Measurements from ENCODE around the gene SLC25A21. TPM values are rescaled to one million over a fixed set of nuclear protein-coding genes. Genes with fewer than 3 reads are reported as not detected.
"Not testable (repeated sequence)": the region's sequence is repeated elsewhere in the genome, so short reads cannot be mapped to it uniquely, and the experiment has no call there.

The SLC25A21 gene
- polyA plus RNA-seq, 2 of the 4 experiments (the other 2 are of a cell fraction), result 0.68 to 1.4 TPM

- Histone ChIP-seq H3K4me2 (no peak overlapping the region), H3K4me1 (peaks cover 7% of the 10 kb centered on the region; the same call in 2 of the 3 replicates), H3K27ac (no peak overlapping the region), H3K4me3 (no peak overlapping the region), H3K9me3 (no peaks in the 10 kb centered on the region)
- ATAC-seq, result no peak
- POLR2A ChIA-PET, result no interaction called here
- CTCF ChIA-PET, result interaction anchor here (3.1 kb wide), 1 partner anchor 27 kb away, joined by 12 read pairs; the partner anchor contains the start of gene MIPOL1
- DNase-seq (ENCODE audit: low read depth in 1 of 2, low spot score in 1 of 2), result no peak
- TF ChIP-seq MAFK (IDR thresholded peaks at IDR 0.05; ENCODE audit: partially characterized antibody) (no peak), FOSL2 (IDR thresholded peaks at IDR 0.05) (no peak), FOSL2 (CRISPR knock-in tag; IDR thresholded peaks at IDR 0.05) (0 out of 2 replicates have a peak, but pooled peaks have one; percentile 18)
- no peak for FAIRE-seq
- WGBS (ENCODE audit: missing lambda C conversion rate), result 80% methylated on average over 8 of the region's 8 CpGs
Observed at GRCh38 chr14:37170237-37170636, 2.2 kb downstream of the SLC25A21 start.

GRCh38 chr14:37168721-37169120, 3.7 kb downstream of the SLC25A21 start:
- FAIRE-seq (no peak), DNase-seq (ENCODE audit: low read depth in 1 of 2, low spot score in 1 of 2) (no peak), ATAC-seq (no peak)
- no peak overlapping the region for H3K4me2 ChIP-seq
- ChIA-PET CTCF (interaction anchor here (1.6 kb wide), 1 partner anchor 18 kb away, joined by 11 read pairs; no protein-coding TSS in a partner anchor), POLR2A (interaction anchor here (0.6 kb wide), 1 partner anchor 26 kb away, joined by 5 read pairs; no protein-coding TSS in a partner anchor)
- TF ChIP-seq POLR2AphosphoS2 (conservative IDR thresholded peaks at IDR 0.05; ENCODE audit: low read length) (no peak), JUNB (IDR thresholded peaks at IDR 0.05) (no peak), RFX5 (IDR thresholded peaks at IDR 0.05) (no peak), POLR2A (IDR thresholded peaks at IDR 0.05; ENCODE audit: low read length) (no peak), BHLHE40 (IDR thresholded peaks at IDR 0.05; ENCODE audit: low read depth, low read length) (no peak), RARB (CRISPR knock-in tag; IDR thresholded peaks at IDR 0.05) (no peak), KDM5A (IDR thresholded peaks at IDR 0.05) (no peak), CEBPB (IDR thresholded peaks at IDR 0.05) (no peak), HEYL (CRISPR knock-in tag; IDR thresholded peaks at IDR 0.05) (no peak), TP53 (CRISPR knock-in tag; IDR thresholded peaks at IDR 0.05) (no peak)
- no peak overlapping the region for H3K4me3 ChIP-seq
- H3K9me3 ChIP-seq, result no peaks in the 10 kb centered on the region
- 77% methylated on average over 4 of the region's 4 CpGs for WGBS (ENCODE audit: missing lambda C conversion rate)
- peaks cover 7% of the 10 kb centered on the region; the same call in 2 of the 3 replicates for H3K4me1 ChIP-seq
- no peak overlapping the region for H3K27ac ChIP-seq

GRCh38 chr14:37167151-37168047, 5.0 kb downstream of the SLC25A21 start:
- CTCF ChIA-PET, result interaction anchor here (1.4 kb wide), 2 partner anchors 14 to 18 kb away, joined by 3 to 6 read pairs; no protein-coding TSS in a partner anchor
- 69% methylated on average over 10 of the region's 10 CpGs for WGBS (ENCODE audit: missing lambda C conversion rate)
- Histone ChIP-seq H3K27ac (no peak overlapping the region), H3K9me3 (no peaks in the 10 kb centered on the region), H3K4me1 (no peaks in the 10 kb centered on the region), H3K4me3 (no peak overlapping the region), H3K4me2 (no peak overlapping the region)
- no peak for DNase-seq (ENCODE audit: low read depth in 1 of 2, low spot score in 1 of 2)
- TF ChIP-seq BHLHE40 (IDR thresholded peaks at IDR 0.05; ENCODE audit: low read depth, low read length) (no peak), TP53 (CRISPR knock-in tag; IDR thresholded peaks at IDR 0.05) (no peak)
- POLR2A ChIA-PET, result no interaction called here
- FAIRE-seq, result no peak
- no peak for ATAC-seq

GRCh38 chr14:37165794-37166193, 6.6 kb downstream of the SLC25A21 start:
- H3K9me3 ChIP-seq, result no peaks in the 10 kb centered on the region
- POLR2A ChIA-PET, result no interaction called here
- WGBS (ENCODE audit: missing lambda C conversion rate), result 47% methylated on average over 3 of the region's 3 CpGs
- TF ChIP-seq EHF (CRISPR knock-in tag; IDR thresholded peaks at IDR 0.05) (no peak), CHD2 (IDR thresholded peaks at IDR 0.05; ENCODE audit: low read length, partially characterized antibody) (no peak), TFCP2L1 (CRISPR knock-in tag; IDR thresholded peaks at IDR 0.05) (no peak), TP53 (CRISPR knock-in tag; IDR thresholded peaks at IDR 0.05) (no peak), EHMT2 (IDR thresholded peaks at IDR 0.05; ENCODE audit: low read depth) (no peak), HOXA7 (CRISPR knock-in tag; IDR thresholded peaks at IDR 0.05) (no peak), RFX5 (IDR thresholded peaks at IDR 0.05) (no peak), MYC (IDR thresholded peaks at IDR 0.05; ENCODE audit: borderline replicate concordance, low read length) (no peak), MAFK (IDR thresholded peaks at IDR 0.05; ENCODE audit: partially characterized antibody) (no peak), CHD4 (IDR thresholded peaks at IDR 0.05; ENCODE audit: borderline replicate concordance) (no peak), NR3C1 (IDR thresholded peaks at IDR 0.05) (no peak), CEBPB (IDR thresholded peaks at IDR 0.05) (no peak), MAZ (IDR thresholded peaks at IDR 0.05; ENCODE audit: borderline replicate concordance, low read depth, low read length) (no peak), CBX8 (IDR thresholded peaks at IDR 0.05) (no peak), HDAC2 (IDR thresholded peaks at IDR 0.05) (no peak), BCL3 (IDR thresholded peaks at IDR 0.05) (no peak), HES2 (IDR thresholded peaks at IDR 0.05) (no peak), MAX (IDR thresholded peaks at IDR 0.05) (no peak), SREBF2 (IDR thresholded peaks at IDR 0.05) (no peak)
- H3K27ac ChIP-seq, result no peak overlapping the region
- no peak for DNase-seq (ENCODE audit: low read depth in 1 of 2, low spot score in 1 of 2)
- H3K4me1 ChIP-seq, result no peaks in the 10 kb centered on the region
- H3K4me2 ChIP-seq, result no peak overlapping the region
- FAIRE-seq, result no peak
- CTCF ChIA-PET, result no interaction called here
- peak in 1 of 2 experiments; percentile 30; a peak in 1 of 6 replicates for ATAC-seq
- no peak overlapping the region for H3K4me3 ChIP-seq

GRCh38 chr14:37162307-37162706, 10.1 kb downstream of the SLC25A21 start:
- WGBS (ENCODE audit: missing lambda C conversion rate), result 50% methylated on average over 2 of the region's 2 CpGs
- DNase-seq (ENCODE audit: low read depth in 1 of 2, low spot score in 1 of 2); H3K4me3 ChIP-seq; H3K27ac ChIP-seq; H3K4me2 ChIP-seq; FAIRE-seq; ATAC-seq; H3K4me1 ChIP-seq; H3K9me3 ChIP-seq; POLR2A ChIA-PET: not testable (repeated sequence)
- CTCF ChIA-PET, result interaction anchor here (0.7 kb wide), 2 partner anchors 11 to 68 kb away, joined by 3 to 4 read pairs; no protein-coding TSS in a partner anchor
